ENCODE measurements around the gene ADAMTS17. TPM values are rescaled to one million over a fixed set of nuclear protein-coding genes. Genes with fewer than 3 reads are reported as not detected.
"Not testable (repeated sequence)": the region's sequence is repeated elsewhere in the genome, so short reads cannot be mapped to it uniquely, and the experiment has no call there.

ADAMTS17 gene
- total and polyA plus RNA-seq, 8 donors = 0.31 to 14.3 (median 6.3) TPM

GRCh38 chr15:100094127-100094510 is 247.7 kb downstream of the ADAMTS17 start:
- Histone ChIP-seq H3K27ac (no peak overlapping the region), H3K9me3 (no peaks in the 10 kb centered on the region), H3K4me1 (no peaks in the 10 kb centered on the region), H3K27me3 (no peaks in the 10 kb centered on the region), H3K4me3 (no peak overlapping the region), H3K36me3 (no peaks in the 10 kb centered on the region)
- TF ChIP-seq, protein P1, sequence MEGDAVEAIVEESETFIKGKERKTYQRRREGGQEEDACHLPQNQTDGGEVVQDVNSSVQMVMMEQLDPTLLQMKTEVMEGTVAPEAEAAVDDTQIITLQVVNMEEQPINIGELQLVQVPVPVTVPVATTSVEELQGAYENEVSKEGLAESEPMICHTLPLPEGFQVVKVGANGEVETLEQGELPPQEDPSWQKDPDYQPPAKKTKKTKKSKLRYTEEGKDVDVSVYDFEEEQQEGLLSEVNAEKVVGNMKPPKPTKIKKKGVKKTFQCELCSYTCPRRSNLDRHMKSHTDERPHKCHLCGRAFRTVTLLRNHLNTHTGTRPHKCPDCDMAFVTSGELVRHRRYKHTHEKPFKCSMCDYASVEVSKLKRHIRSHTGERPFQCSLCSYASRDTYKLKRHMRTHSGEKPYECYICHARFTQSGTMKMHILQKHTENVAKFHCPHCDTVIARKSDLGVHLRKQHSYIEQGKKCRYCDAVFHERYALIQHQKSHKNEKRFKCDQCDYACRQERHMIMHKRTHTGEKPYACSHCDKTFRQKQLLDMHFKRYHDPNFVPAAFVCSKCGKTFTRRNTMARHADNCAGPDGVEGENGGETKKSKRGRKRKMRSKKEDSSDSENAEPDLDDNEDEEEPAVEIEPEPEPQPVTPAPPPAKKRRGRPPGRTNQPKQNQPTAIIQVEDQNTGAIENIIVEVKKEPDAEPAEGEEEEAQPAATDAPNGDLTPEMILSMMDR (IDR thresholded peaks at IDR 0.05) = no peak
- TF ChIP-seq EP300 (IDR thresholded peaks at IDR 0.05) (no peak), POLR2AphosphoS5 (IDR thresholded peaks at IDR 0.05) (no peak), POLR2A (IDR thresholded peaks at IDR 0.05) (no peak)
- no peak for DNase-seq
- 77 to 91% (median 84%) methylated on average over 3 of the region's 3 CpGs for WGBS, 5 donors
- intact Hi-C loops (cut with DNase I; ENCODE audit: low total_unique reads) = no loop called here

DNA sequence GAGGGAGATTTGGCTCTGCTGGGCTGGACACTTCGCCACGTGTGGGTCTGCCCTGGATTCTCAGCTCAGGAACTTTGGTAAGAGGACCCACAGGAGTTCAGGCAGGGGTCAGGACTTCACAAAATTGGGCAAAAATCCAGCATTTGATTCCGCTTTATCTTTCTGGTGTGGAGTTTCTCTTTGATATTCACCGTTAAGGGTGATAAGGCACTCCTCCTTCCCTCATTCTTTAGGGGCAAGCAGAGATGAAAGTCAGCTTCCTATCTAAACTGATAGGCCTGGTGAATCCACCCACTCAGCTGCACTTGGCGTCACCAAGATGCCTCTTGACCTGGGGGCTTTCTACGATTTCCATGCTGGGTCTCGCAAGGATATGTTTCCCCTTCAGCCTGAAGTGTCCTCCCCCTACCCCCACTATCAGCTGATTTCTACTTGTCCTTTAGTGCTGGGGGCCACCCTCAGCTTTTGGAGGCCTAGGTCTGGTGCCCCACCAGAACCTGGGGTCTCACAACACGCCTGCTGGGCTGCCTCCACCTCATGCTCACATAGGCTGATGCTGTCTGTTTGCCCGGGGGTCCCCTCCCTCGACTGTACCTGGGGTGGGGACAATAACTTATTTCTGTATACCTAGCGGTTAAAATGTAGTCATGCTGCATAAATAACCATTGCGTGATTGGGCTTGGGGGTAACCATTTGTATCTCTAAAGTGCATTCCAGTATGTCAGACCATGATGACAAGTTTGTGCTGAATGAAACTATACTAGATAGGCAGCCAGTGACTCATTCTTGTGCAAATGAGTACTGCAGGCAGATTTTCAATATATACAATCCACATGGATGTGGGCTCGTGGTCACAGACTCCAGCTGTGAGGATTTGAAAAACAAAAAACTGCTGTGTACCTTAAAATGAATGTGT is 248.3 kb downstream of the ADAMTS17 start:
- H3K4me1 ChIP-seq = no peaks in the 10 kb centered on the region
- no peaks in the 10 kb centered on the region for H3K9me3 ChIP-seq
- 50 to 70% (median 61%) methylated on average over 12 to 13 of the region's 13 CpGs for WGBS, 5 donors
- H3K27ac ChIP-seq = no peak overlapping the region
- H3K27me3 ChIP-seq = no peaks in the 10 kb centered on the region
- TF ChIP-seq, protein P1 (IDR thresholded peaks at IDR 0.05) = no peak
- TF ChIP-seq POLR2AphosphoS5 (IDR thresholded peaks at IDR 0.05) (no peak), POLR2A (IDR thresholded peaks at IDR 0.05) (no peak), EP300 (IDR thresholded peaks at IDR 0.05) (no peak)
- no peak overlapping the region for H3K4me3 ChIP-seq
- no peak for DNase-seq
- intact Hi-C loops (cut with DNase I; ENCODE audit: low total_unique reads) = no loop called here
- no peaks in the 10 kb centered on the region for H3K36me3 ChIP-seq

DNA sequence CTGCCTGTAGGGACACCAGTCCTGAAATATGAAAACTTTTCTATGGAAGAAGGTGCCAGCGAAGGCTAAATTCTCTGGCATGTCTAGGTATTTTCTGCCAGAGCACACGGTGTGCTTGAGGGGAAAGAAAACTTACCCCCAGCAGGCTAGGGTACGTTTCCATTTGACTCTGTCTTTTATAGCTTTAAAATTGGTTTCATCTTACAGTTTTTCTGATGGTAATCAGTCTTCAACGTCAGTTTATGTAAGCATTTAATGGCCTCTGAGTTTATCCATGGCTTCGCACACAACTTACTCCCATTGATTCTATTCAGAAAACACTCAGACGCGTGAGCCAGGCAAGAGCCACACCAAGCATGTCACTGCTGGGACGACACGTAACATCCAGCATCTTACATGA is 249.7 kb downstream of the ADAMTS17 start:
- intact Hi-C loops (cut with DNase I; ENCODE audit: low total_unique reads) = no loop called here
- DNase-seq = no peak
- H3K27me3 ChIP-seq = no peaks in the 10 kb centered on the region
- H3K4me1 ChIP-seq = no peaks in the 10 kb centered on the region
- TF ChIP-seq POLR2AphosphoS5 (IDR thresholded peaks at IDR 0.05) (no peak), POLR2A (IDR thresholded peaks at IDR 0.05) (no peak), EP300 (IDR thresholded peaks at IDR 0.05) (no peak)
- TF ChIP-seq, protein P1 (IDR thresholded peaks at IDR 0.05) = no peak
- no peaks in the 10 kb centered on the region for H3K36me3 ChIP-seq
- H3K9me3 ChIP-seq = no peaks in the 10 kb centered on the region
- H3K27ac ChIP-seq = no peak overlapping the region
- 73 to 83% (median 79%) methylated on average over 9 of the region's 9 CpGs for WGBS, 5 donors
- H3K4me3 ChIP-seq = no peak overlapping the region

DNA sequence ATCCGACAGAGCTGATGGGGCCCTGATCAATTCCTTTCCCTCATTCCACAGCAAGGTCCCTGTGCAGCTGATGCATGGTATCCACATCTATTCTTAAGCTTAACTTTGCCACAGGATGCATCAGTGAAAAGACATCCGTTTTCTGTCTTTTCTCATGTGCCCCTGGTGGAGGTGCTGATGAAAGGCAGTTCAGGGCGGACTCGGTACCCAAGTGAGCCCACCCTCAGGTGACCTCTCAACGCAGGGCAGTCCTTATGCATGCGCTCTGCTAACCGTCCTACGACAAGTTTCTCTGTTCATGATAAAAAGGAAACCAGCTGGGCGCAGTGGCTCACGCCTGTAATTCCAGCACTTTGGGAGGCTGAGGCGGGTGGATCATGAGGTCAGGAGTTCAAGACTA is 251.4 kb downstream of the ADAMTS17 start:
- WGBS, 5 donors = 87 to 91% (median 89%) methylated on average over 11 of the region's 11 CpGs
- Histone ChIP-seq H3K36me3 (no peaks in the 10 kb centered on the region), H3K9me3 (no peaks in the 10 kb centered on the region), H3K27me3 (no peaks in the 10 kb centered on the region), H3K4me3 (no peak overlapping the region), H3K4me1 (no peaks in the 10 kb centered on the region), H3K27ac (no peak overlapping the region)
- no peak for DNase-seq
- intact Hi-C loops (cut with DNase I; ENCODE audit: low total_unique reads) = no loop called here
- TF ChIP-seq POLR2AphosphoS5 (IDR thresholded peaks at IDR 0.05) (no peak), POLR2A (IDR thresholded peaks at IDR 0.05) (no peak), EP300 (IDR thresholded peaks at IDR 0.05) (no peak)
- TF ChIP-seq, protein P1 (IDR thresholded peaks at IDR 0.05) = no peak

DNA sequence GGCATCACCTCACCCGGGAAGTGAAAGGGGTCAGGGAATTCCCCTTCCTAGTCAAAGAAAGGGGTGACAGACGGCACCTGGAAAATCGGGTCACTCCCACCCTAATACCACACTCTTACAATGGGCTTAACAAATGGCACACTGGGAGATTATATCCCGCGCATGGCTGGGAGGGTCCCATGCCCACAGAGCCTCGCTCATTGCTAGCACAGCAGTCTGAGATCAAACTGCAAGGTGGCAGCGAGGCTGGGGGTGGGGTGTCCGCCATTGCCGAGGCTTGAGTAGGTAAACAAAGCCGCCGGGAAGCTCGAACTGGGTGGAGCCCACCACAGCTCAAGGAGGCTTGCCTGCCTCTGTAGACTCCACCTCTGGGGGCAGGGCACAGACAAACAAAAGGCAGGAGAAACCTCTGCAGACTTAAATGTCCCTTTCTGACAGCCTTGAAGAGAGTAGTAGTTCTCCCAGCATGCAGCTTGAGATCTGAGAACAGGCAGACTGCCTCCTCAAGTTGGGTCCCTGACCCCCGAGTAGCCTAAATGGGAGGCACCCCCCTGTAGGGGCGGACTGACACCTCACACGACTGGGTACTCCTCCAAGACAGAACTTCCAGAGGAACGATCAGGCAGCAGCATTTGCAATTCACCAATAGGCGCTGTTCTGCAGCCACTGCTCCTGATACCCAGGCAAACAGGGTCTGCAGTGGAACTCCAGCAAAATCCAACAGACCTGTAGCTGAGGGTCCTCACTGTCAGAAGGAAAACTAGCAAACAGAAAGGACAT is 257.5 kb downstream of the ADAMTS17 start:
- WGBS, 5 donors = 68 to 88% (median 82%) methylated on average over 15 to 17 of the region's 17 CpGs
- H3K4me1 ChIP-seq; H3K27ac ChIP-seq; H3K36me3 ChIP-seq; H3K27me3 ChIP-seq; intact Hi-C loops (cut with DNase I; ENCODE audit: low total_unique reads); DNase-seq; H3K4me3 ChIP-seq; H3K9me3 ChIP-seq: not testable (repeated sequence)
